T-helper 2 cell treated with Interferon-gamma antibody and Interleukin-4, amounts not matched to agents 5 μg/mL and 100 μg/mL, for 36 hours (primary cell): ENCODE measurements around the gene PALLD.

Experiments used
- DNase-seq: peaks from one replicate; pipeline ENCODE4 v3.0.0; 2021; ENCODE audit warnings: low spot score
- H3K27ac Mint-ChIP-seq: one replicate; pipeline ENCODE4 v1.8.0; 2021; ENCODE audit warnings: mild to moderate bottlenecking, mixed read lengths
- H3K27me3 Mint-ChIP-seq: one replicate; pipeline ENCODE4 v1.8.0; 2021; ENCODE audit warnings: low read depth, mixed read lengths
- H3K36me3 Mint-ChIP-seq: one replicate; pipeline ENCODE4 v1.8.0; 2021; ENCODE audit warnings: low read depth, mixed read lengths
- H3K4me1 Mint-ChIP-seq: one replicate; pipeline ENCODE4 v1.8.0; 2021; ENCODE audit warnings: low read depth, mixed read lengths
- H3K4me3 Mint-ChIP-seq: one replicate; pipeline ENCODE4 v1.8.0; 2022; ENCODE audit warnings: mild to moderate bottlenecking, moderate library complexity, mixed read lengths
- H3K9me3 Mint-ChIP-seq: one replicate; pipeline ENCODE4 v1.8.0; 2021; ENCODE audit warnings: mixed read lengths

PALLD gene

DNA sequence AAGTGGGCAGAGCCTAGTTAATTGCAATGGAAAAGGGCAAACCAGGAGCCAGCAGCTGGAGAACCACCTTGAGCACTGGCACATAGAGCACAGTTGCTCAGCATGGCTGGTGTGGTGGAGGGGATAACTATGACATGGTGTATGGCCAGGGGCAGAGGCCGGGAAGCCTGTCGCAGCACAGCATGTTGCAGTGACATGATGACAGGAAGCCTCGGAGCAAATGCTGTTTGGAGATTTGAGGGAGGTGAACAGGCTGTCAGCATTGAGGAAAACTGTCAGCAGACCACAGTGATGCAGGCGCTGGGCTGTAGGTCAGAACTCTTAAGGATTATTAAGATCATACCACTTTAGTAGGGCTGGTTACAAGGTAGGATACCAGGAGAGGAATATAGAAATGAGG lies 284.5 kb downstream of the PALLD start:
- Mint-ChIP-seq H3K4me1 (no peaks in the 10 kb centered on the region), H3K27me3 (peaks cover 13% of the 10 kb centered on the region), H3K4me3 (no peak overlapping the region), H3K36me3 (no peaks in the 10 kb centered on the region), H3K27ac (no peak overlapping the region), H3K9me3 (peaks cover 2% of the 10 kb centered on the region)
- DNase-seq, result no peak

DNA sequence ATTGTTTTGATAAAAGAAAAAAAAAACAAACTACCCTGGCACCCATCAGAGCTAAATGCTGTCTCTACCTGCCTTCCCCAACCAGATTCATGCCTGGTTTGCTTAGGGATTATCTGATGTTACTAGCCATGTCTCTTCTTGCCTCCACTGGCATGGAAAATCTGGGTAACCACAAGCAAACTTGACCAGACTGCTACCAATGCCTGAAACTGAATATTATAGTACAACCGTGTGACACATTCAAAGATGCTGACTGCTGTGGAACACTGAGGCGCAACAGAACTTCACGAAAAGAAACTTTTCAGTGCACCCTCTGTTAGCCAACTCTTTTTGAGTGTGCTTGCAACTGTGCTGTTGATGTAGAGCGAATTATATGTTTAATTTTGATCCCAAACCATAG lies 285.1 kb downstream of the PALLD start:
- no peak overlapping the region for H3K27ac Mint-ChIP-seq
- no peak overlapping the region for H3K4me3 Mint-ChIP-seq
- no peak for DNase-seq

DNA sequence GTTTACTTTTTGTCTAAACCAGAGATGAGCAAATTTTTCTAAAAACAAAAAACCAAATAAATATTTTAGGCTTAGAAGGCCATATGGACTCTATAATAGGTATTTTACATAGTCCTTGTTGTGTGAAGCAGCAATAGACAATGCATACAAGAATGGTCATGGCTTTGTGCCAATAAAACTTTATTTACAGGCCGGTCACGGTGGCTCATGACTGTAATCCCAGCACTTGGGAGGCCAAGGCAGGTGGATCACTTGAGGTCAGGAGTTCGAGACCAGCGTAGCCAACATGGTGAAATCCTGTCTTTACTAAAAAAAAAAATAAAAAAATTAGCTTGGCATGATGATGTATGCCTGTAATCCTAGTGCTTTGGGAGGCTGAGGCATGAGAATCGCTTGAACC lies 285.6 kb downstream of the PALLD start:
- no peak for DNase-seq
- Mint-ChIP-seq H3K4me3 (no peak overlapping the region), H3K36me3 (no peaks in the 10 kb centered on the region), H3K4me1 (no peaks in the 10 kb centered on the region), H3K27me3 (peaks cover 13% of the 10 kb centered on the region), H3K9me3 (no peaks in the 10 kb centered on the region), H3K27ac (no peak overlapping the region)

More for the DNA sequence above, 285.1 kb downstream of the PALLD start:
- Mint-ChIP-seq H3K9me3 (no peaks in the 10 kb centered on the region), H3K4me1 (no peaks in the 10 kb centered on the region), H3K36me3 (no peaks in the 10 kb centered on the region), H3K27me3 (peaks cover 13% of the 10 kb centered on the region)

DNA sequence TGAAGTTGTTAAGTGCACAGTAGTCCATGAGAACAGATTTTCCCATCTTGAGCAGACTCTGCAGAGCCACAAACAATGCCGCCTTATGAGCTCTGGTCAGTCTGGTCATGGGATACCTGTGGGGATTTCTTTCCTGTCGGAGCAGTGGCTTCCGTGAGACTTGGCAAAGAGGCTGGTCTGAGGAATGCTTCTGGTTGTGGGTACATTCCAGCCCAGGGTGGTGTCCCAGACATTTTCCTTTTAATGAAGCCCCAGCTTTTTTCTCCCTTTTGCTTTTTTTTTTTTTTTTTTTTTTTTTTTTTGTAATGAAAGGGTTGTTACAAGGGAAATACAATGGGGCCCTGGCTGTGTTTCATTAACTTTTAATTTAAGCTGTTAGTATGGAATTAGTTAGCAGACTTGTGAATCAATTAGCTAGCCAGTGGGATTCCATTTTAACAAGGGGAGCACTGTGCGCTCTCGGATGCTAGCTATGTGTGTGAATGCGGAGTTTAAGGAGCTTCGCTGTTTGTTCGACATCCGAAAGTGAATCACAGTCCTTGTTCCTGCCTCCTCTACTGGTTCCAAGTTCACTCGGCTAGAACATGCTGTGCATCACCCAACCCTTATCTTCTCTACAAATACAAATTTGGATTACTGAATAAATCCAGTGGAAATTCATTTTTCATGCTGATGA lies 288.1 kb downstream of the PALLD start:
- H3K27ac Mint-ChIP-seq, result no peak overlapping the region
- no peak overlapping the region for H3K4me3 Mint-ChIP-seq
- no peak for DNase-seq
- no peaks in the 10 kb centered on the region for H3K36me3 Mint-ChIP-seq
- peaks cover 9% of the 10 kb centered on the region for H3K27me3 Mint-ChIP-seq
- no peaks in the 10 kb centered on the region for H3K4me1 Mint-ChIP-seq
- no peaks in the 10 kb centered on the region for H3K9me3 Mint-ChIP-seq

DNA sequence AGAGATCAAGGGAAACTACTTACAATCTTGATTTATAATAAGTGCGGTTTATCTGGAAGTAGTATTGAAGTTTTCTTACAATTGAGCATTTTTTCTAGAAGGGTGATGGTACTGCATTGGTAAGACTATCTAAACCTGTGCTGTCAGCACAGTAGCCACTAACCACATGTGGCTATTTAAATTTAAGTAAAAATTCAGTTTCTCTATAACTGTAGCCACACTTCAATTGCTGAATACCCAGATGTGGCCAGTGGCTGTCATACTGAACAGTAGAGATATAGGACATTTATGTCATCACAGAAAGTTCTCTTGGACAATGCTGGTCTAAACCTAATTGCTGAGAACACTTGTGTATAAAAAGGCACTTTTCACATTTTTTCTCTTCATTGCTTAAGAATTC lies 290.5 kb downstream of the PALLD start:
- peaks cover 7% of the 10 kb centered on the region for H3K27me3 Mint-ChIP-seq
- H3K4me3 Mint-ChIP-seq, result no peak overlapping the region
- no peak for DNase-seq
- no peaks in the 10 kb centered on the region for H3K36me3 Mint-ChIP-seq
- H3K9me3 Mint-ChIP-seq, result no peaks in the 10 kb centered on the region
- no peak overlapping the region for H3K27ac Mint-ChIP-seq
- no peaks in the 10 kb centered on the region for H3K4me1 Mint-ChIP-seq

DNA sequence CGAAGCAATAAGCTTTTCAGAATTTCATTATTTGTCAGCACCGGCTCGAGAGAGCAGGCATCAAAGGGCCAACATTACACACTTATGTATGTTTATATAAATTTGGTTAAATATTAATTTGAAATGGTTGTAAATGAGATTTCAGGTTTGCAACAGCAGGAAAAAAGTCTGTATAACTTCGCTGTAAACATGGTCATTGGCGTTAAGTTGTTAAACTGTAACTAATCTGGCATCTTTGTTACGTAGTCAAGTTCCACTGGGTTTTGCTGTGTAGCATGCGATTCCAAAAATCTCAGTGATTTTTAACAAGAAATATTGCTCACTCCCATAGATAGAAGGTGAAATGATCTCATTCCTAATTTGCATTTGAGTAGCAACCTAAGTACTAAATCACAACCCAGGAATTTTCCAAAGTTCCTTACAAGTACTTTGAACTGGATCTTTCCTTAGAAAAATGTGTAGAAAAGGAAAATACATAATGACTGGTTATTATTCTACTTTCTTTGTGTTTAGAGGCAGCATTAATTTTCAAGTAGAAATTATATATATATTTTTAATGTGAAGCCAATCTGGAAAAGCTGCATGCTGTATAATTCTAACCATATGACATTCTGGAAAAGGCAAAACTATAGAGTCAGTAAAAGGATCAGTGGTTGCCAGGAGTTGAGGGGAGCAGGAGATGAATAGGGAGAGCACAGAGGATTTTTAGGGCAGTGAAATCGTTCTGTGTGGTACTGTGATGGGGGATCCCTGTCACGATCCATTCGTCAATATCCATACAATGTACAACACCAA lies 291.1 kb downstream of the PALLD start:
- DNase-seq, result no peak
- Mint-ChIP-seq H3K4me1 (no peaks in the 10 kb centered on the region), H3K4me3 (no peak overlapping the region), H3K27ac (no peak overlapping the region), H3K36me3 (no peaks in the 10 kb centered on the region), H3K9me3 (no peaks in the 10 kb centered on the region), H3K27me3 (peaks cover 8% of the 10 kb centered on the region)

DNA sequence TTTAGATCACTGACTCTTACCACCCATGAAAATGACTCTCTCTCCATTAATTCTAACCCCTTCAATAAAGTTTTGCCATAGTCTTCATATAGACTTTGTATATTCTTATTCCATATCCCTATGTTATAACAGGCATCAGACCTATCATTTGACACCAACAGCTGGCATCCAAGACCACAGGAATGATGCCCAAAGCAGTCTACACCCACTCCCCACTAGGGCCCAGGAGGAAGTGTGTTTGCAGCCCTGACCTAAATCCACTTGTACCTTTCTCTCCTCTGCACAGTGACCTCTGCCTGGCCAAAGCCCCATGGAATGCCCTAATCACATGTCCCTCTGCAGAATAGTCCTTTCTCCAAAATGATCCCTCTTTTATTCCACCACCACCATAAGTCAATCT lies 294.0 kb downstream of the PALLD start:
- DNase-seq, result no peak
- H3K36me3 Mint-ChIP-seq, result no peaks in the 10 kb centered on the region
- H3K4me3 Mint-ChIP-seq, result no peak overlapping the region

DNA sequence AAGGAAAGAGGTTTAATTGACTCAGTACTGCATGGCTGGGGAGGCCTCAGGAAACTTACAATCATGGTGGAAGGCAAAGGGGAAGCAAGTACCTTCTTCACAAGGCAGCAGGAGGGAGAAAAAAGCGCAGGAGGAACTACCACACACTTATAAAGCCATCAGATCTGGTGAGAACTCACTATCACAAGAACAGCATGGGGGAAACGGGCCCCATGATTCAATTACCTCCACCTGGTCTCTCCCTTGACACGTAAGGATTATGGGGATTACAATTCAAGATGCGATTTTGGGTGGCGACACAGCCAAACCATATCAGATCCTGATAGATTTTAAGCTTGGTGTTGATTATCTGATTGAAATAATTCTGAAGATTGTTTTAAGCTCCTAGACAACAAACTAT lies 294.5 kb downstream of the PALLD start:
- Mint-ChIP-seq H3K9me3 (no peaks in the 10 kb centered on the region), H3K4me3 (no peak overlapping the region), H3K27me3 (peaks cover 2% of the 10 kb centered on the region), H3K4me1 (peaks cover 1% of the 10 kb centered on the region), H3K36me3 (no peaks in the 10 kb centered on the region), H3K27ac (no peak overlapping the region)
- DNase-seq, result no peak

More for the DNA sequence above, 294.0 kb downstream of the PALLD start:
- no peaks in the 10 kb centered on the region for H3K9me3 Mint-ChIP-seq
- H3K27me3 Mint-ChIP-seq, result peaks cover 2% of the 10 kb centered on the region
- H3K27ac Mint-ChIP-seq, result no peak overlapping the region
- peaks cover 1% of the 10 kb centered on the region for H3K4me1 Mint-ChIP-seq

DNA sequence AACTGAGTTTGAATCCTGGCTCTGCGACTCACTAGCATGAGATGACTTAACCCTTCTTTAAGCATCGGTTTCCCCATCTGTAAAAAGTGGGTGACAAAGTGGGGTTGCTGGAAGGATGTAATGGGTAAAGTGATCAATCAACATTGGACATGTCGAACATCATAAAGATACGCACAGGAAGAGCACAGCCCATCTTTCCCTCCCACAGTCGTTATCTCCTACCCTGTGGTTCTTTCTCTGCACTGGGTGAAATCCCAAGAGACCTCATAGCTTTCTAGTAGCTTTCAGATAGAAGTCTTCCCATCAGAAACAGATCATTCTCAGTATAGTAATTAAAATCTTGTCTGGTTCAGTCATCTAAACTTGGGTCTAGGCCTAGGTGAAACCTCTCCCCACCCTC lies 296.7 kb downstream of the PALLD start:
- H3K4me3 Mint-ChIP-seq, result no peak overlapping the region
- DNase-seq, result no peak
- no peak overlapping the region for H3K27ac Mint-ChIP-seq
- no peaks in the 10 kb centered on the region for H3K9me3 Mint-ChIP-seq
- peaks cover 1% of the 10 kb centered on the region for H3K4me1 Mint-ChIP-seq
- peaks cover 14% of the 10 kb centered on the region for H3K27me3 Mint-ChIP-seq
- H3K36me3 Mint-ChIP-seq, result no peaks in the 10 kb centered on the region

DNA sequence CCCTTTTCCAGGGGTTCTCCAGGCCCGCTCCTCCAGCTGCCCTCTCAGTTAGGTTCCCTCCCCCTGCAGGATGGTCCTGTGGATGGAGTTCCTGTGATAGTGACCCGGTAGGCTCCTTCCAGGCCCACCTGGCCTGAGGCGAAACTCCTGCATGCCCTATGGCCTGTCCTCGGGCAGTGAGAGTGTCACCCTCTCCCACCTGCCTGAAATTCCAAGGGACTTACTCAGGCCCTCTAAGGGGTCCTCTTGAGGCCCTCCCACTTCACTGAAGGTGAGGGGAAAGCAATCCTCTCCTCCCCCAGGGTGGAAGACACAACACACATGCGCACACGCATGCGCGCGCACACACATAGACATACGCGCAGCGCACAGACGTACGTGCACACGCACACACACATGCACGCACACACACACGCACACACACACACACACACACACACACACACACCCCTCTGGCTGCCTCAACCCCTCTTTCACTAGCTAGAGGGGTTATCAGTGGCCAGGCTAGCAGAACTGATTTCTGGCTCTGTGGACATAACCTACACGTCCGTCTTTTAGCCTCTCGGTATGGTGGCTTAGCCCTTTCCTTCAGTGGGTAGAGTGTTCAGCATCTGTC lies 297.3 kb downstream of the PALLD start:
- H3K4me1 Mint-ChIP-seq, result peaks cover 1% of the 10 kb centered on the region

DNA sequence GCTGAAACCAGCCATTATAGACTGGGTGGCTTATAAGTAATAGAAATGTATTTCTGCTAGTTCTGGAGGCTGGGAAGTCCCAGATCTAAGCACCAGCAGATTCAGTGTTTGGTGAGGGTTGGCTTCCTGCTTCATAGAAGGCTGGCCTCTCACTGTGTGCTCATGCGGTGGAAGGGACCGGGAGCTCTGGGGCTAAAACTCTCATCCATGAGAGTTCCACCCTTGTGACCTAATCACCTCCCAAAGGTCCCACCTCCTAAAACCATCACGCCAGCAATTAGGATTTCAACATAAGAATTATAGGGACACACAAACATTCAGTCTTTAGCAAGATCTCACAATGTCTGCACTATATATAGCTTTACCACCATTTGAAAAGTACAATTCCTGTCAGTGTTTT lies 298.0 kb downstream of the PALLD start:
- H3K27ac Mint-ChIP-seq, result no peak overlapping the region
- no peaks in the 10 kb centered on the region for H3K36me3 Mint-ChIP-seq
- DNase-seq, result no peak
- H3K27me3 Mint-ChIP-seq, result peaks cover 18% of the 10 kb centered on the region
- peaks cover 1% of the 10 kb centered on the region for H3K4me1 Mint-ChIP-seq
- H3K9me3 Mint-ChIP-seq, result no peaks in the 10 kb centered on the region
- H3K4me3 Mint-ChIP-seq, result no peak overlapping the region

More for the DNA sequence above, 297.3 kb downstream of the PALLD start:
- Mint-ChIP-seq H3K36me3 (no peaks in the 10 kb centered on the region), H3K27me3 (peaks cover 15% of the 10 kb centered on the region), H3K9me3 (no peaks in the 10 kb centered on the region), H3K27ac (no peak overlapping the region), H3K4me3 (no peak overlapping the region)
- no peak for DNase-seq

DNA sequence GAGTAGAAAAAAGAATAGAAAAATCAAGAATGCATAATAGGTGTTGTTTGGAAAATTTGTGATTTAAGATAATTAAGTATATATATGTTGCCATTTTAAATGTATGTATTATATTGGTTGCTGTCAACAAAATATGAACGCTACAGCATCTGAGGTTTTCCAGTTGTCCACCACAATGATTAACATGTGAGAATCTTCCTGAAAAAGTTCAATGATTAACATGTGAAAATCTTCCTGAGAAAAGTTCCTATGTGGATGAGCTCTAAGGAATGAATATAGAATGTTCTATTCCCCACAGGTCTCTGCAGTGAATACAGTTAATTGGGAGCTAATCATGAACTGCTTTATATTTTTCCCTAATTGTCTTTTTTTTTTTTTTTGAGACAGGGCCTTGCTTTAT lies 298.5 kb downstream of the PALLD start:
- no peaks in the 10 kb centered on the region for H3K36me3 Mint-ChIP-seq
- H3K27me3 Mint-ChIP-seq, result peaks cover 18% of the 10 kb centered on the region
- no peaks in the 10 kb centered on the region for H3K9me3 Mint-ChIP-seq
- H3K4me1 Mint-ChIP-seq, result peaks cover 1% of the 10 kb centered on the region
- no peak overlapping the region for H3K4me3 Mint-ChIP-seq
- no peak overlapping the region for H3K27ac Mint-ChIP-seq
- no peak for DNase-seq

DNA sequence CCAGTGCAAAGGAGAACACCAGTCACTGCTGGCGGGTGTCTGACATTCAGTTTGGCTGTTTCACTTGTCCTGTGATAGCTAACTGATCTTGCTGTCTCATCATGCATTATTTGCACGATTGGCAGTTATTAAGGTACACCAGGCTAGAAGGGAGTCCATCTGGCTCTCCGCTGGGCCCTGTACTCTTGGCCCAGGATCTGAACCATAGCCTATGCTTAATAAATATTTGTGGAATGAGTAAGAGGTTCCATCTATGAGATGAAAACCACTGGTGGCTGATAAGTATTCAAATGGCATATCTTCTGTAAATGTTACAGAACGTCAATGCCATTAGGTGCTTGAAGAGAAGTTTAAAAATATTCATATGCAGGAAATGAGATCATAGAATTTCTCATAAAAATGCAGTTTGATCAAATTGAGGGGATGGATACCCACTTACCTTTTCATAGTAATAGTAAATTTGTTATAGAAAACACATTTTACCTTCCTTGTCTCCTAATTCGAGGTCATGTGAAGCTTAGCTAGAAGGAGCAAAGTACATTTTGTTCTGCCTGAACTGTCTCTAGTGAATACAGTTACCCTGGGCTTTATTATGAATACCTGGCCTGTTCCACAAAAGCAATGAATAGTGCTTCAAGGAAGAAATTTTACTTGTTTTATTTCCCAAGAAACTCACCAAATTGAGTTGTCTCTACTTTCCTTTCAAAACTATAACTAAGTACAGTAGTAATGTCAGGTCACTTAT lies 299.7 kb downstream of the PALLD start:
- no peak overlapping the region for H3K4me3 Mint-ChIP-seq
- DNase-seq, result no peak

DNA sequence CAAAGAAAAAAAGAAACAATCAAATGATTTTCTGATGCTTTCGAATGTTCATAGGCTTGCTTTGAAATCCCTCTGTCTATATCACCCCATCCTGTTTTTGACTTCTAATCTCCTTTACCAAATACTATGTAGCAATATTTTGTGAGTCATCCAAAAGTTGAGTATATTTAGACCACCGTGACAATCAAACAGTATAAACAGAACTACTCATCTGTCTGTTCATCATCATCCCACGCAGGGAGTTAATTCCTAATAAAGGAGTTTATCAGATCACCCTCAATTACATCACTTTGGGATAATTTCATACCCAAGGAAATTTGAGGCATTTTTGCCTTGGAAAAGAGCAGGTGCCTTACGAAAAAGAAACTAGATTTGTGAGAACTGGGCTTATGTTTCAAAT lies 300.3 kb downstream of the PALLD start:
- H3K36me3 Mint-ChIP-seq, result no peaks in the 10 kb centered on the region
- peaks cover 22% of the 10 kb centered on the region for H3K27me3 Mint-ChIP-seq
- no peak for DNase-seq

More for the DNA sequence above, 299.7 kb downstream of the PALLD start:
- peaks cover 22% of the 10 kb centered on the region for H3K27me3 Mint-ChIP-seq
- no peaks in the 10 kb centered on the region for H3K9me3 Mint-ChIP-seq
- peaks cover 1% of the 10 kb centered on the region for H3K4me1 Mint-ChIP-seq
- no peak overlapping the region for H3K27ac Mint-ChIP-seq
- no peaks in the 10 kb centered on the region for H3K36me3 Mint-ChIP-seq

More for the DNA sequence above, 300.3 kb downstream of the PALLD start:
- Mint-ChIP-seq H3K4me3 (no peak overlapping the region), H3K4me1 (peaks cover 1% of the 10 kb centered on the region), H3K9me3 (no peaks in the 10 kb centered on the region), H3K27ac (no peak overlapping the region)
